H9 (cell line): Measurements from ENCODE around the gene THSD4. TPM values are rescaled to one million over a fixed set of nuclear protein-coding genes. Genes with fewer than 3 reads are reported as not detected.

Experiments used
- DNase-seq: peaks from one replicate; pipeline ENCODE4 v3.0.0-alpha.2; 2017
- H2AFZ ChIP-seq: one replicate; pipeline ENCODE4 v1.6.1; 2013; ENCODE audit warnings: mild to moderate bottlenecking, low read length, control low read depth, moderate library complexity
- H2AK5ac ChIP-seq: 2 replicates; pipeline ENCODE4 v1.6.1; 2013; ENCODE audit warnings: low read length, control low read depth, mixed read lengths; ENCODE audit not compliant: insufficient read length
- H2BK120ac ChIP-seq: one replicate; pipeline ENCODE4 v1.6.1; 2013; ENCODE audit warnings: low read depth, mild to moderate bottlenecking, low read length, control low read depth, inconsistent platforms; ENCODE audit not compliant: poor library complexity, severe bottlenecking
- H2BK12ac ChIP-seq: 2 replicates; pipeline ENCODE4 v1.6.1; 2013; ENCODE audit warnings: low read length, control low read depth, mixed read lengths, low read depth; ENCODE audit not compliant: insufficient read length
- H2BK15ac ChIP-seq: 2 replicates; pipeline ENCODE4 v1.6.1; 2013; ENCODE audit warnings: low read depth, low read length, control low read depth
- H2BK20ac ChIP-seq: one replicate; pipeline ENCODE4 v1.6.1; 2013; ENCODE audit warnings: low read depth, mild to moderate bottlenecking, low read length, control low read depth, inconsistent platforms; ENCODE audit not compliant: poor library complexity, severe bottlenecking
- H2BK5ac ChIP-seq: 2 replicates; pipeline ENCODE4 v1.6.1; 2013; ENCODE audit warnings: low read length, control low read depth, mixed read lengths; ENCODE audit not compliant: insufficient read length
- H3K14ac ChIP-seq: 2 replicates; pipeline ENCODE4 v1.6.1; 2013; ENCODE audit warnings: low read length, control low read depth; ENCODE audit not compliant: insufficient read depth
- H3K18ac ChIP-seq: 2 replicates; pipeline ENCODE4 v1.6.1; 2013; ENCODE audit warnings: low read depth, mild to moderate bottlenecking, mixed read lengths, low read length, control low read depth; ENCODE audit not compliant: insufficient read length
- H3K23ac ChIP-seq: 2 replicates; pipeline ENCODE4 v1.6.1; 2013; ENCODE audit warnings: low read length, control low read depth, mixed read lengths, low read depth; ENCODE audit not compliant: insufficient read length
- H3K23me2 ChIP-seq: 2 replicates; pipeline ENCODE4 v1.6.1; 2013; ENCODE audit warnings: low read depth, mild to moderate bottlenecking, mixed read lengths, low read length, control low read depth; ENCODE audit not compliant: insufficient read length, poor library complexity, severe bottlenecking
- H3K27ac ChIP-seq: 2 replicates; pipeline ENCODE4 v1.5.1; 2013; ENCODE audit warnings: low read length, control low read depth, mixed read lengths, low read depth; ENCODE audit not compliant: insufficient read length
- H3K27me3 ChIP-seq: 2 replicates; pipeline ENCODE4 v1.6.1; 2013; ENCODE audit warnings: low read length, control low read depth, inconsistent platforms; ENCODE audit not compliant: insufficient read depth
- H3K4ac ChIP-seq: 2 replicates; pipeline ENCODE4 v1.6.1; 2013; ENCODE audit warnings: low read depth, mild to moderate bottlenecking, control low read depth, inconsistent platforms, low read length, moderate library complexity
- H3K4me1 ChIP-seq: 2 replicates; pipeline ENCODE4 v1.6.1; 2013; ENCODE audit warnings: low read length, control low read depth, inconsistent platforms; ENCODE audit not compliant: insufficient read depth
- H3K4me2 ChIP-seq: 2 replicates; pipeline ENCODE4 v1.6.1; 2013; ENCODE audit warnings: low read length, control low read depth, mixed read lengths; ENCODE audit not compliant: insufficient read length, insufficient read depth
- H3K56ac ChIP-seq: 2 replicates; pipeline ENCODE4 v1.6.1; 2013; ENCODE audit warnings: low read depth, mild to moderate bottlenecking, mixed read lengths, low read length, control low read depth; ENCODE audit not compliant: insufficient read length
- H3K79me1 ChIP-seq: 2 replicates; pipeline ENCODE4 v1.6.1; 2013; ENCODE audit warnings: low read depth, mild to moderate bottlenecking, moderate library complexity, low read length, control low read depth, inconsistent platforms; ENCODE audit not compliant: insufficient read depth, poor library complexity, severe bottlenecking
- H3K79me2 ChIP-seq: 2 replicates; pipeline ENCODE4 v1.6.1; 2013; ENCODE audit warnings: low read length, control low read depth, inconsistent platforms; ENCODE audit not compliant: insufficient read depth
- H3K9ac ChIP-seq: 2 replicates; pipeline ENCODE4 v1.6.1; 2013; ENCODE audit warnings: low read length, control low read depth, mixed read lengths; ENCODE audit not compliant: insufficient read length; ENCODE audit errors: extremely low read depth
- H3K9me3 ChIP-seq: one replicate; pipeline ENCODE4 v1.6.1; 2013; ENCODE audit warnings: low read depth, low read length, inconsistent platforms; ENCODE audit not compliant: control insufficient read depth
- H3T11ph ChIP-seq: one replicate; pipeline ENCODE4 v1.6.1; 2013; ENCODE audit warnings: mild to moderate bottlenecking, low read length, control low read depth, inconsistent platforms
- H4K20me1 ChIP-seq: one replicate; pipeline ENCODE4 v1.6.1; 2013; ENCODE audit not compliant: control insufficient read depth, insufficient read length, insufficient read depth
- H4K5ac ChIP-seq: 2 replicates; pipeline ENCODE4 v1.6.1; 2013; ENCODE audit warnings: low read depth, mild to moderate bottlenecking, mixed read lengths, low read length, control low read depth; ENCODE audit not compliant: insufficient read length
- H4K8ac ChIP-seq: replicated peaks from 2 replicates; pipeline ENCODE4 v1.6.1; 2013; ENCODE audit warnings: low read length, control low read depth, mixed read lengths, low read depth; ENCODE audit not compliant: insufficient read length
- H4K91ac ChIP-seq: 2 replicates; pipeline ENCODE4 v1.6.1; 2013; ENCODE audit warnings: low read depth, mild to moderate bottlenecking, moderate library complexity, mixed read lengths, low read length, control low read depth; ENCODE audit not compliant: insufficient read length
- H3K27ac Mint-ChIP-seq, 3 experiments: 2 replicates in 2 of 3; 3 replicates in 1 of 3; pipeline ENCODE4 v1.8.0; 2020 to 2021; ENCODE audit warnings: mixed read lengths in 3 of 3, mild to moderate bottlenecking in 1 of 3, moderate library complexity in 1 of 3
- H3K27me3 Mint-ChIP-seq: 2 replicates; pipeline ENCODE4 v1.8.0; 2021; ENCODE audit warnings: low read depth, mild to moderate bottlenecking, moderate library complexity, mixed read lengths
- H3K36me3 Mint-ChIP-seq, 3 experiments: 2 replicates in 2 of 3; 3 replicates in 1 of 3; pipeline ENCODE4 v1.8.0; 2020 to 2021; ENCODE audit warnings: low read depth in 3 of 3, mixed read lengths in 3 of 3; ENCODE audit not compliant: insufficient read depth in 1 of 3
- H3K4me1 Mint-ChIP-seq, 2 experiments: 2 replicates each; pipeline ENCODE4 v1.8.0; 2020; ENCODE audit warnings: mixed read lengths in 2 of 2
- H3K4me3 Mint-ChIP-seq, 2 experiments: 2 replicates in 1 of 2; 3 replicates in 1 of 2; pipeline ENCODE4 v1.8.0; 2020 to 2021; ENCODE audit warnings: mild to moderate bottlenecking in 2 of 2, mixed read lengths in 2 of 2, moderate library complexity in 1 of 2
- H3K9me3 Mint-ChIP-seq, 2 experiments: 2 replicates in 1 of 2; 3 replicates in 1 of 2; pipeline ENCODE4 v1.8.0; 2020; ENCODE audit warnings: mild to moderate bottlenecking in 2 of 2, mixed read lengths in 2 of 2, moderate library complexity in 1 of 2
- WGBS: extraction: QIAGEN DNeasy Blood & Tissue Kit; methylation state at CpG from one replicate; pipeline ENCODE4 v1.1.7; 2013; ENCODE audit warnings: missing lambda C conversion rate, low lambda C conversion rate, mixed read lengths; ENCODE audit not compliant: insufficient read length; ENCODE audit errors: extremely low coverage; 5-methylcytosine and 5-hydroxymethylcytosine counted together
- total RNA-seq: library from RNA; stranded (reverse); gene quantifications from 2 replicates; pipeline ENCODE4 v1.2.1, GENCODE V29; 2021
- TF ChIP-seq, protein P1 (sequence below): fragments of 200-600 bp; sonication (generic); conservative IDR thresholded peaks from 3 replicates; pipeline ENCODE4 v1.8.0; 2021; ENCODE audit warnings: antibody characterized with exemption, mild to moderate bottlenecking

THSD4 gene
- total RNA-seq, 1 experiment from 2014 or later = 5.5 TPM

DNA sequence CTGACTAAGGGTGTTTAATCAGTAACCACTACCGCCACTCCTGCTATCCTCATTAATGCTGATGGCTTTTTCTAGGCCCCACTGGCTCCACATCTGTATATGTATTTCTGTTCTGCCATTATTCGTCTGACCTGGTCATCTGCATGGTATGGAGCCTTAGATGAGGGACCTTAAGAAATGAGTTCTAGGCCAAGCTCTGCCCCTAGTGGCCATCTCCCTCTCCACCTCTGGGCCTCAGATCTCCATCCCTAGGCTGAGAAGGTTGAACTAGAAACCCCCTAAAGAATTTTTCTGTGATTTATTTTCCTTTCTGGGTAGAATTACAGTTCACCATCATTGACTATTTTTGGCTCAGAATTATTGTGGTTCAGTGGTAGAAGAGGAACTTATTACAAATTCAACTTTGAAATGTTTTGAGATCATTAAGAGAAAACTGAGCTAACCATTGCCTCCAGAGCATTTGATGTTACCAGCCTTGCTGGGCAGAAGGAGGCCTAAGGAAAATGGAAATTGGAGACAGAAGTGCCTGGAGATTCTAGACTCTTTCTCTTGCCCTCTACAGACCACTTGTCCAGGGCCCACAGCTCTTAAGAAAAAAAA lies 369.9 kb downstream of the THSD4 start:
- H3K4me1 Mint-ChIP-seq = 0 out of 4 replicates have a peak, but pooled peaks cover 0 to 2% of the 10 kb centered on the region in 2 experiments
- H3K18ac ChIP-seq = no peak overlapping the region
- H3K9me3 Mint-ChIP-seq = peaks cover 0 to 5% of the 10 kb centered on the region in 2 experiments; a peak in 2 of 5 replicates
- no CpG with 5 or more reads among the region's 2 CpGs for WGBS
- peaks cover 0 to 5% (median 0%) of the 10 kb centered on the region in 3 experiments; a peak in 2 of 7 replicates for H3K36me3 Mint-ChIP-seq
- no peak overlapping the region for H4K91ac ChIP-seq
- H2BK15ac ChIP-seq = no peak overlapping the region
- no peak overlapping the region for H3T11ph ChIP-seq
- DNase-seq = no peak
- H2BK20ac ChIP-seq = no peak overlapping the region
- no peaks in the 10 kb centered on the region for H3K9me3 ChIP-seq
- no peak overlapping the region for H4K5ac ChIP-seq
- TF ChIP-seq, protein P1, sequence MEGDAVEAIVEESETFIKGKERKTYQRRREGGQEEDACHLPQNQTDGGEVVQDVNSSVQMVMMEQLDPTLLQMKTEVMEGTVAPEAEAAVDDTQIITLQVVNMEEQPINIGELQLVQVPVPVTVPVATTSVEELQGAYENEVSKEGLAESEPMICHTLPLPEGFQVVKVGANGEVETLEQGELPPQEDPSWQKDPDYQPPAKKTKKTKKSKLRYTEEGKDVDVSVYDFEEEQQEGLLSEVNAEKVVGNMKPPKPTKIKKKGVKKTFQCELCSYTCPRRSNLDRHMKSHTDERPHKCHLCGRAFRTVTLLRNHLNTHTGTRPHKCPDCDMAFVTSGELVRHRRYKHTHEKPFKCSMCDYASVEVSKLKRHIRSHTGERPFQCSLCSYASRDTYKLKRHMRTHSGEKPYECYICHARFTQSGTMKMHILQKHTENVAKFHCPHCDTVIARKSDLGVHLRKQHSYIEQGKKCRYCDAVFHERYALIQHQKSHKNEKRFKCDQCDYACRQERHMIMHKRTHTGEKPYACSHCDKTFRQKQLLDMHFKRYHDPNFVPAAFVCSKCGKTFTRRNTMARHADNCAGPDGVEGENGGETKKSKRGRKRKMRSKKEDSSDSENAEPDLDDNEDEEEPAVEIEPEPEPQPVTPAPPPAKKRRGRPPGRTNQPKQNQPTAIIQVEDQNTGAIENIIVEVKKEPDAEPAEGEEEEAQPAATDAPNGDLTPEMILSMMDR = peak; percentile 72
- no peak overlapping the region for H2AK5ac ChIP-seq
- no peak overlapping the region for H3K14ac ChIP-seq
- H3K23ac ChIP-seq = no peak overlapping the region
- H2BK5ac ChIP-seq = no peak overlapping the region
- H3K23me2 ChIP-seq = no peaks in the 10 kb centered on the region
- H3K56ac ChIP-seq = no peak overlapping the region
- H4K20me1 ChIP-seq = no peaks in the 10 kb centered on the region
- no peak overlapping the region for H2BK120ac ChIP-seq
- no peaks in the 10 kb centered on the region for H3K4me1 ChIP-seq
- no peak overlapping the region; a peak in 1 of 7 replicates for H3K27ac Mint-ChIP-seq
- H4K8ac ChIP-seq = no peak overlapping the region
- no peaks in the 10 kb centered on the region for H3K79me1 ChIP-seq
- no peaks in the 10 kb centered on the region for H3K27me3 Mint-ChIP-seq
- no peak overlapping the region for H3K4me2 ChIP-seq
- H3K27ac ChIP-seq = no peak overlapping the region
- no peak overlapping the region for H3K4me3 Mint-ChIP-seq
- H3K9ac ChIP-seq = no peak overlapping the region
- no peak overlapping the region for H2BK12ac ChIP-seq
- no peaks in the 10 kb centered on the region for H3K79me2 ChIP-seq
- no peak overlapping the region for H3K4ac ChIP-seq
- H2AFZ ChIP-seq = no peak overlapping the region
- H3K27me3 ChIP-seq = no peaks in the 10 kb centered on the region
